DND-41 (cell line): ENCODE data around the gene LHPP.

Source experiments
- ATAC-seq: fragments of 200-7000 bp; cut with Tn5 transposase; 3 replicates; pipeline ENCODE4 v1.9.1; 2021; ENCODE audit warnings: low read depth; ENCODE audit not compliant: insufficient read depth
- DNase-seq: peaks from one replicate; pipeline ENCODE4 v3.0.0-alpha.2; 2020
- H2AFZ ChIP-seq: 2 replicates; pipeline ENCODE4 v1.6.0; 2012; ENCODE audit warnings: low read depth, low read length
- H3K27ac ChIP-seq: 2 replicates; pipeline ENCODE4 v1.5.1; 2012; ENCODE audit warnings: low read length, inconsistent platforms
- H3K27me3 ChIP-seq: fragments of 200-600 bp; sonication (generic); 2 replicates; pipeline ENCODE4 v1.6.0; 2012; ENCODE audit warnings: low read length, mild to moderate bottlenecking, inconsistent platforms; ENCODE audit not compliant: insufficient read depth, poor library complexity
- H3K36me3 ChIP-seq: 2 replicates; pipeline ENCODE4 v1.5.1; 2012; ENCODE audit warnings: low read length, inconsistent platforms; ENCODE audit not compliant: insufficient read depth
- H3K4me1 ChIP-seq: 2 replicates; pipeline ENCODE4 v1.5.1; 2012; ENCODE audit warnings: mild to moderate bottlenecking, low read length; ENCODE audit not compliant: insufficient read depth
- H3K4me2 ChIP-seq: 2 replicates; pipeline ENCODE4 v1.6.0; 2012; ENCODE audit warnings: mild to moderate bottlenecking, moderate library complexity, low read length, inconsistent platforms; ENCODE audit not compliant: insufficient read depth
- H3K4me3 ChIP-seq, 2 experiments: fragments of 200-600 bp in 1 of 2; shearing (Covaris generic) in 1 of 2; 2 replicates each; pipeline ENCODE4 v1.5.1; 2012 to 2016; ENCODE audit warnings: inconsistent platforms in 2 of 2, low read length in 2 of 2, mild to moderate bottlenecking in 2 of 2, low read depth in 1 of 2, moderate library complexity in 1 of 2
- H3K79me2 ChIP-seq: 2 replicates; pipeline ENCODE4 v1.6.0; 2012; ENCODE audit warnings: low read length, inconsistent platforms; ENCODE audit not compliant: insufficient read depth
- H3K9ac ChIP-seq: 2 replicates; pipeline ENCODE4 v1.6.0; 2012; ENCODE audit warnings: low read depth, mild to moderate bottlenecking, inconsistent platforms, low read length, moderate library complexity
- H3K9me3 ChIP-seq: 2 replicates; pipeline ENCODE4 v1.5.1; 2012; ENCODE audit warnings: low read length, moderate library complexity, mild to moderate bottlenecking, inconsistent platforms; ENCODE audit not compliant: insufficient read depth, severe bottlenecking
- H4K20me1 ChIP-seq: 2 replicates; pipeline ENCODE4 v1.6.0; 2012; ENCODE audit warnings: low read length; ENCODE audit not compliant: insufficient read depth
- CTCF ChIP-seq: IDR thresholded peaks from 2 replicates; pipeline ENCODE4 v1.5.1; 2012; ENCODE audit warnings: borderline replicate concordance, low read length, moderate library complexity, mild to moderate bottlenecking; ENCODE audit not compliant: poor library complexity, severe bottlenecking; ENCODE audit errors: extremely low read depth
- EZH2 ChIP-seq: IDR thresholded peaks from 3 replicates; pipeline ENCODE4 v1.6.1; 2012; ENCODE audit warnings: borderline replicate concordance, low read depth, mild to moderate bottlenecking, moderate library complexity, low read length, inconsistent platforms; ENCODE audit not compliant: severe bottlenecking

The LHPP gene

GRCh38 chr10:124650820-124651401, 189.3 kb downstream of the LHPP start:
- peaks cover 95% of the 10 kb centered on the region for H3K79me2 ChIP-seq
- H3K27ac ChIP-seq, result peak overlapping the region; percentile 99
- DNase-seq (peak; percentile 83), ATAC-seq (peak; percentile 34)
- no peak overlapping the region for H3K4me3 ChIP-seq
- TF ChIP-seq EZH2 (no peak), CTCF (no peak)
- H3K27me3 ChIP-seq, result no peaks in the 10 kb centered on the region
- H4K20me1 ChIP-seq, result no peaks in the 10 kb centered on the region; the same call in 1 of the 2 replicates
- H2AFZ ChIP-seq, result no peak overlapping the region
- peak overlapping the region; percentile 72 for H3K9ac ChIP-seq
- peaks cover 100% of the 10 kb centered on the region for H3K4me1 ChIP-seq
- peaks cover 66% of the 10 kb centered on the region for H3K36me3 ChIP-seq
- peak overlapping the region; percentile 41 for H3K4me2 ChIP-seq
- no peaks in the 10 kb centered on the region for H3K9me3 ChIP-seq

- H3K4me2 ChIP-seq, result peak overlapping the region; percentile 41
- no peaks in the 10 kb centered on the region for H3K9me3 ChIP-seq
- H3K79me2 ChIP-seq, result peaks cover 95% of the 10 kb centered on the region
- peak overlapping the region; percentile 99 for H3K27ac ChIP-seq
- no peak overlapping the region for H2AFZ ChIP-seq
- TF ChIP-seq CTCF, result peak; percentile 27
- TF ChIP-seq EZH2, result no peak
- H3K9ac ChIP-seq, result peak overlapping the region; percentile 72
- H3K4me1 ChIP-seq, result peaks cover 100% of the 10 kb centered on the region
- ATAC-seq (no peak), DNase-seq (peak; percentile 37)
- no peak overlapping the region; a peak in 1 of 4 replicates for H3K4me3 ChIP-seq
- H3K27me3 ChIP-seq, result no peaks in the 10 kb centered on the region
- no peaks in the 10 kb centered on the region; the same call in 1 of the 2 replicates for H4K20me1 ChIP-seq
- H3K36me3 ChIP-seq, result peaks cover 66% of the 10 kb centered on the region
Observed at GRCh38 chr10:124651402-124651891, 189.8 kb downstream of the LHPP start.

GRCh38 chr10:124652200-124652599, 190.6 kb downstream of the LHPP start:
- H3K4me3 ChIP-seq, result no peak overlapping the region
- H3K27ac ChIP-seq, result peak overlapping the region; percentile 99
- ATAC-seq (no peak), DNase-seq (no peak)
- no peaks in the 10 kb centered on the region for H3K9me3 ChIP-seq
- H3K9ac ChIP-seq, result peak overlapping the region; percentile 72
- peaks cover 97% of the 10 kb centered on the region for H3K4me1 ChIP-seq
- no peaks in the 10 kb centered on the region; the same call in 1 of the 2 replicates for H4K20me1 ChIP-seq
- peaks cover 92% of the 10 kb centered on the region for H3K79me2 ChIP-seq
- H3K27me3 ChIP-seq, result no peaks in the 10 kb centered on the region
- peaks cover 62% of the 10 kb centered on the region for H3K36me3 ChIP-seq
- H3K4me2 ChIP-seq, result no peak overlapping the region
- H2AFZ ChIP-seq, result no peak overlapping the region
- TF ChIP-seq CTCF (no peak), EZH2 (no peak)
